OCI-LY3 (cell line): ENCODE data around the gene GRIP2.

Experiments used
- CTCF ChIP-seq: fragments of 200-600, 300-600 bp; sonication (generic); IDR thresholded peaks from 2 replicates; pipeline ENCODE4 v1.5.1; 2014; ENCODE audit warnings: antibody characterized with exemption, low read length, low read depth
- EZH2phosphoT487 ChIP-seq: fragments of 200-600 bp; shearing (Covaris generic); IDR thresholded peaks from 2 replicates; pipeline ENCODE4 v1.6.1; 2018; ENCODE audit warnings: antibody characterized with exemption, mixed run types, low read depth

- TF ChIP-seq CTCF = peak; percentile 78
- TF ChIP-seq EZH2phosphoT487 = no peak
Measured at GRCh38 chr3:14461748-14462324, 78.3 kb downstream of the GRIP2 start.
